GM04503 (cell line): ENCODE measurements around the gene WDFY3.

Experiments used
- DNase-seq: peaks from one replicate; pipeline ENCODE4 v3.0.0-alpha.2; 2012; ENCODE audit warnings: low read depth

The WDFY3 gene

DNA sequence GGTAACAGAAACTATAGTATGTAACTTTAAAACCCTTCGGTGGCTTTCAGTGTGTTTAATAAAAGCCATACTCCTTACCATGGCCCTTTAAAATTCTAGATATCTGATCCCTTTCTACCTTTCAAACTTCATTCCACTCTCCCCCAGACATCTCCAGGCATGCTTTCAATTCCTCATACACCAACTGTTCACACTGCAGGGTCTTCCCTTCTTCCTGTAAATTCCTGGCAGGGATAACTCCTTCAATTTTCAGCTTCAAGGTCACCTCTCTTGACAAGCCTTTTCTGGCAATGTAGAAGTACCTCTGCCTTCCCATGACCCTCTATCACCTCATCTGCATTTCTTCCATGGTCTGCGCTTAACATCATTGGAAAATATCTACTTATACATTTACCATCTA, 60.8 kb downstream of the WDFY3 start:
- no peak for DNase-seq

DNA sequence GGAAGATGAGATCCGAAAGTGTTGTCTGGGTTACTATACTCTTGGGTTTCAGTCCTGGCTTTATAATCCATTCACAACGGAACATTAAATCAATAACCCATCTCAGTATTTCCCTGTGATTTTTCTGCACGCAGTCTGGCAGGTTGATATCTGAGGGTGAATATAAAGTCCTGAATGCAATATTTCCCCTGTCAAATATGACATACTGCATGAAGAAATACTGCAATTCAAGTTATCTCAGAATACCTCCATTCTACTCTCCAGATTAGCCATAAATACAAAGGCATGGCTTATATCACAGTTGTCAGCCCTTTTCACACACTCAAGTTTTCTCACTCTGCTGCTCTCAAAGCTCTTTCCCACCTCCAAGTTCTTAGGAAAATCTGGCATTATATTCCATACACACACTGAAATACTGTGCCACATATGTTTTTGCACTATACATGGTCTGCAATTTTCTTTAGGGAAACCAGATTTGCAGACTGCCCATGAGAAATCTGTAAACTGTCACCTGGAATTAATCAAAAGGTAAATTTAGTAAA, 64.7 kb downstream of the WDFY3 start:
- DNase-seq: no peak

DNA sequence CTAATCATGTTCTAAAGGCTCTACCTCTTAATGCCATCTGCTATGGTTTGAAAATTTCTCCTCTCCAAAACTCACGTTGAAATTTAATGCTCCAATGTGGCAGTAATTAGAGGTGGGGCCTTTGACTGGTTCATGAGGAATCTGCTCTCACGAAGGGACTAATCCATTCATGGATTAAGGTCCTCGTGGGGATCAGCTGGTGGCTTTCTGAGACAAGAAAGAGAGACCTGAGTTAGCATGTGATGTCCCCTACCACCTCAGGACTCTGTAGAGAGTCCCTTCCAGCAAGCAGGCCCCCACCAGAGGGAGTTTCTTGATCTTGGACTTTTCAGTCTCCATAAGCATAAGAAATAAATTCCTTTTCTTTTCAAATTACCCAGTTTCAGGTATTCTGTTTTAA, 65.3 kb downstream of the WDFY3 start:
- no peak for DNase-seq

DNA sequence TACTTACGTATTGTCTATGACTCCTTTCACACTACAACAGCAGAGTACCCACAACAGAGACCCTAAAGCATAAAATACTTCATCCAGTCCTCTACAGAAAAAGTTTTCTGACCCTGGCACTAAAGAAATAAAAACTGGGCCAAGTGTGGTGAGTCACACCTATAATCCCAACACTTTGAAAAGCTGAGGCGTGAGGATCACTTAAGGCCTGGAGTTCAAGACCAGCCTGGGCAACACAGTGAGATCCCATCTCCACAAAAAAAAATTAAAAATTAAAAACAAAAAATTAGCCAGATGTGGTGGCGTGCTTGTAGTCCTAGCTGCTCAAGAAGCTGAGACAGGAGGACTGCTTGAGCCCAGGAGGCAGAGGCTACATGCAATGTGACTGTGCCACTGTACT, 66.9 kb downstream of the WDFY3 start:
- DNase-seq: no peak

DNA sequence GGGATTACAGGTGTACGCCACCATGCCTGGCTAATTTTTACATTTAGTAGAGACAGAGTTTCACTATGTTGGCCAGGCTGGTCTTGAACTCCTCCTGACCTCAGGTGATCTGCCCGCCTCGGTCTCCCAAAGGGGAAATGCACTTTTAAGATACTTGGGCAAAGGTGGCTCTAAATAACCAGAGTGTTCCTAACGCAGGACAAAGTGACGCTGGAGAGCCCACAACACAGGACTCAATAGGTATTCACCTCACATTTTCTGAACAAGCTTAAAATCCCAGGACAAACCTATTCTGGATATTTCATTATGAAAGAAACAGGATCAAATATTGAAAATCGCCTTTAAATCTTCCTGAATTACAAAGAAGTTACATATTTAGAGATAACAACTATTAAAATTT, 69.0 kb downstream of the WDFY3 start:
- no peak for DNase-seq

DNA sequence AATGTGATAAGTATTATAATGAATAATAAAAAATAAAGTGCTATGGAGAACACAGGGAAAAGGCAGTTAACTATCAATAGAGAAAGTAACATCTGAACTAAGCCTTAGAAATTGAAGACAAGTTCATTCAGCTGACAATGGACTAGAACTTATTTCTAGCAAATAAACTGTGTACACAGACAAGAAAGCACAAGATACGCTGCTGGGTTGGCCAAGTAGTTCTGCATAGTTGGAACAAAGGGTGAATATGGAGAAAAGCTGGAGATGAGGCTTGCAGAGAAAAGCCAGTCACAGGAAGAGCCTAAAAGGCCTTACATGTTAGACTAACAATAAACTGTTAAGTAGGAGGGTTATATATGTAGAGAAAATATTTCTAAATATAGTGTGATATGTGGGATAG, 71.2 kb downstream of the WDFY3 start:
- DNase-seq: no peak

DNA sequence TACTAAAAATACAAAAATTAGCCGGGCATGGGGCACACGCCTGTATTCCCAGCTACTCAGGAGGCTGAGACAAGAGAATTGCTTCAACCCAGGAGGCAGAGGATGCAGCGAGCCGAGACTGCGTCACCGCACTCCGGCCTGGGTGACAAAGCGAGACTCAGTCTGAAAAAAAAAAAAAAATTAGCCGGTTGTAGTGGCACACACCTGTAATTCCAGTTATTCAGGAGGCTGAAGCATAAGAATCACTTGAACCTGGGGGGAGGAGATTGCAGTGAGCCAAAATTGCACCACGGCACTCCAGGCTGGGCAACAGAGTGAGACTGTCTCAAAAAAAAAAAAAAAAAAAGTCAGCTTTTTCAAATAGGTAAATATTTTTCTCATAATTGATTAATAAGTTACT, 71.9 kb downstream of the WDFY3 start:
- DNase-seq: no peak

DNA sequence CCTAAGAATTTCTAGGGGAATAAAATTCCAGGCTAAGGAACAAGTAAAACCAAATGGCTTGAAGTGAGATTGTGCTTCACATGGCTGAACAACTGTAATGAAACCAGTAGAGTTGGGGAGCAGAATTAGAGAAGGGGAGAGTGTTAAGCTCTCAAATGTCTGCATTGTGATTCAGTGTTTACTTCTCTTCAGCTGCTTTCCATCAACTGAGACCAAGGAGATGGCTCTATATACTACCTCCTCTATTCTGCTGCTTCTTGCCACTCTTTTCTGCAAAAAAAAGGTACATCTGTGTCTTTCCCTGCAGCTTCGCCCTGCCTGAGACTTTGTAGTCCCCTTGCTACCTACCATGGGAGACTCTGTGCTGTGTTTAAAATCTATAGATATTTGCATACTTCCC, 73.5 kb downstream of the WDFY3 start:
- no peak for DNase-seq

DNA sequence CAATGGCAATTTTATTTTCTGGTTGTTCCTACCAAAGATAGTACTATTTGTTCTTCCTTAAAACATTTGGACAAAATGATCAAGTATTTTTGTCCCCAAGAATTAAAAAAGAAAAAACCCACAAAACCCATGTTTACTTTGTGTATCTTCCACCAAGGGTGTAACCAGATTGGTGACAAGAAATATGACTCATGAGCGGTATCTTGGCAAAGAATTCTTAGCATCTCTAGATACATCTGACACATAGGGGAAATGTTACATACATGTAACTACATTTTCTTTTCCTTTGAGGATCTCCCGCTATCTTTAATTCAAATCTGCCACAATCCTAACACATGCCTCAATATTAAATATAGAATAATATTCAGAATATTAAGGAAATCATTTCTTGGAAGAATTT, 78.7 kb downstream of the WDFY3 start:
- no peak for DNase-seq

DNA sequence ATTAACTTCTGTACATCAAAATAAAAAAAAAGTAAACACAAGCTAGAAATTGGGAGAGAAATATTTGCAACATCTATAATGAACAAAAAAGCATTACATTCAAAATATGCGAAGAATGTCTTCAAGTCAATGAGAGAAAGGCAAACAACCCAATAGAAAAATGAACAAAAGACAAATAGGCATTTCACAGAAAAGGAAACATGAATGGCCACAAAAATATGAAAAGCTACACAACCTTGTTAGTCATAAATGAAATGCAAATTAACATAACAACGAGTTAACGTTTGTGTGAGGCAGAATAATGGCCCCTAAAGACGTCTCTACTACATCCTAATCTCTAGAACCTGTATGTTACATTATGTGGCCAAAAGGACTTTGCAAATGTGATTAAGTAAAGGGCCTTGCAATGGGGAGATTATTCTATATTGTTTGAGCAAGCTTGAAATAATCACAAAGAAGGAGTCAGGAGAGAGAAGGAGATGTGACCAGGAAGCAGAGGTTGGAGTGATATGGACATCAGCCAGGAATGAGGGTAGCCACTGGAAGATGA, 86.8 kb downstream of the WDFY3 start:
- no peak for DNase-seq

DNA sequence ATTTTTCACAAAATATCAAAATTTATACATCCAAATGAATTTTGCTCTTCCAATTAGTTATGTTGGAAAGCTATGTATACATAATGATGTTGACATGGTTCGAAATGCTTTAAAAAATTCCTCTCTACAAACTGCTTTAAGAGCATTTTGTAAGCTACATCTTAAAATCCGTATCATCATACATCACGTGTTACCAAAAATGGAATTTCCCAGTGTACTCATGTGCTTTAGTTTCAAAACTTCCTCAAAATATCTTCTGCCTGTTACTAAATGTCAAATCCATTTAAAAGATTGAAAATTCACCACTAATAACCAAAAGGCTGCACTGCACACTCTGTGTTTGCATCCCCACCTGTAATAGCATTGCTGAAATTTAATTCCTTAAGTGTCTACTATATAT, 87.9 kb downstream of the WDFY3 start:
- no peak for DNase-seq

DNA sequence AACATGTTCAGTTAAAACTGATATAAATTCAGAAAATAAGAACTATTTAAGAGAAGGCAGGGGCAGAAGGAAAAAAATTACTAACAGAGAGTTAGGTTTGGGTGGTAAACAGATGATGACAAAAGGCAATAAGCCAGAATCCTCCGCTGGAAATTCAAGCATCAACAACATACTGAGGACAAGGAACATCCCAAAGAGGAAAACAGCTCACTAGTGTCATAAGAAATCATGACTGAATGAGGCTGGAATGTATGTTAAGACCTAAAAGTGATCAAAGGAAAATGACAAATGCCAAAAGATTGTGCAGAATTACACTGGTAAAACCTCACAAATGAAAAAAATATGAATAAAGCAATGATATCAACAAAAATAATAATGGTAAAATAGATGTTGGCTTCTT, 88.4 kb downstream of the WDFY3 start:
- DNase-seq: peak; percentile 80

DNA sequence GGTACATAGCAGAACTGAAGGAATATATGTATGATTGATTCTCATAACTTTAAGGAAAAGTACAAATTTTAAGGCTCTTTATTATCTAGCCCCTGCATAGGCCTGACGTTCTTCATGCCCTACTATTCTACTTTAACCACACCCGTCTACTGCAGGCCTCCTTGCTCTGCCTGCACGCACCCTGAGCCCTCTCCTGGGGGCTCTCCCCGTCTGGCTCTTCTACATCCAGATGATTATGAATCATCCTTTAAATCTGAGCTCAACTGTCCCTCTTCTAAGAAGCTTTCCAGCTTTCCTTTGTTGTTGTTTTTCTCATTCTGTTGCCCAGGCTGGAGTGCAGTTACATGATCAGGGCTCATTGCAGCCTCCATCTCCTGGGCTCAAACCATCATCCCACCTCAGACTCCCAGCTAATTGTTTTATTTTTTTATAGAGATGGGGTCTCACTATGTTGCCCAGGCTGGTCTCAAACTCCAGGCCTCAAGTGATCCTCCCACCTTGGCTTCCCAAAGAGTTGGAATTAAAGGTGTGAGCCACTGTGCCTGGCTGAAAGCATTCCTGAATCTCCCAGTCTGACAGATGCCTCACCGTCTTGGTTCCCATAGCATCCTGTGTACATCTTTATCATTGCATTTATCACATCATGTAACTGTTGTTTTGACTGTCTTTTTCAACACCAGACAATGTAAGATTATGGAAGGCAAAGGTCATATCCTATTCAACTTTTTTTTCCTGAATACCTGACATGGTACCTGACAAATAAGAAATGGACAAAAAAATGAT, 89.2 kb downstream of the WDFY3 start:
- DNase-seq: no peak

DNA sequence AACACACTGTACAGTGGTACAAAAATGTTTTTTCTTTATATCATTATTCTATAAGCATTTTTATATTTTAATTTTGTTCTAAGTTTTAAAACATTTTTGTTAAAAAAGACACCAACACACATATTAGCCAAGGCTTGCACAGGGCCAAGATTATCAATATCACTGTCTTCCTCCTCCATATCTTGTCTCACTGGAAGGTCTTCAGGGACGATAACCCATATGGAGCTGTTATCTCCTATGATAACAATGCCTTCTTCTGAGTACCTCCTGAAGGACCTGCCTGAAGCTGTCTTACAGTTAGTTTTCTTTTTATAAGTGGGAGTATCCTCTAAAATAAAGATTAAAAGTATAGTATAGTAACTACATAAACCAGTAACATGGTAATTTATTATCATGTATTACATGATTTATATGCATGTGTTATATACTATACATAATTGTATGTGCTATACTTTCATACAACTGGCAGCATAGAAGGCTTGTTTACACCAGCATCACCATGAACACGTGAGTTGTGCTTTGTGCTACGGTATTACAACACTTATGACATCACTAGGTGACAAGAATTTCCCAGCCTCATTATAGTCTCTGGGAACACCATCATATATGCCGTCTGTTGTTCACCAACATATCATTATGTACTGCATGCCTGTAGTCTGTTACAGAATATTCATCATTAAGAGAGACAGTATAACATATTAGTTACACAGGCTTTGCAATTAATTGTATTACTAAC, 90.7 kb downstream of the WDFY3 start:
- DNase-seq: no peak

DNA sequence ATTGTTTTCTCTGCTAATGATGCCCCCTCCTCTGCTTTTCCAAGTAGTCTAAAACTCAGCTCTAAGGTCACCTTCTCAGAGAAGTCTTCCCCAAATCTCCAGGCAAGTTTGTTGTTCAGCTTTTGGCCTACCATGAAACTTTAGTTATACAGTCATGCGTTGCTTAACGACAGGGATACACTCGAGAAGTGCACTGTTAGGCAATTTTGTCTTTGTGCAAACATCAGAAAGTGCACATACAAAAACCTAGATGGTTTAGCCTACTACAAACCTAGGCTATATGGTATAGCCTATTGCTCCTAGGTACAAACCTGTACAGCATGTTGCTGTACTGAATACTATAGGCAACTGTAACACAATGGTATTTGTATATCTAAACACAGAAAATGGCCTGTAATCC, 91.9 kb downstream of the WDFY3 start:
- DNase-seq: no peak

DNA sequence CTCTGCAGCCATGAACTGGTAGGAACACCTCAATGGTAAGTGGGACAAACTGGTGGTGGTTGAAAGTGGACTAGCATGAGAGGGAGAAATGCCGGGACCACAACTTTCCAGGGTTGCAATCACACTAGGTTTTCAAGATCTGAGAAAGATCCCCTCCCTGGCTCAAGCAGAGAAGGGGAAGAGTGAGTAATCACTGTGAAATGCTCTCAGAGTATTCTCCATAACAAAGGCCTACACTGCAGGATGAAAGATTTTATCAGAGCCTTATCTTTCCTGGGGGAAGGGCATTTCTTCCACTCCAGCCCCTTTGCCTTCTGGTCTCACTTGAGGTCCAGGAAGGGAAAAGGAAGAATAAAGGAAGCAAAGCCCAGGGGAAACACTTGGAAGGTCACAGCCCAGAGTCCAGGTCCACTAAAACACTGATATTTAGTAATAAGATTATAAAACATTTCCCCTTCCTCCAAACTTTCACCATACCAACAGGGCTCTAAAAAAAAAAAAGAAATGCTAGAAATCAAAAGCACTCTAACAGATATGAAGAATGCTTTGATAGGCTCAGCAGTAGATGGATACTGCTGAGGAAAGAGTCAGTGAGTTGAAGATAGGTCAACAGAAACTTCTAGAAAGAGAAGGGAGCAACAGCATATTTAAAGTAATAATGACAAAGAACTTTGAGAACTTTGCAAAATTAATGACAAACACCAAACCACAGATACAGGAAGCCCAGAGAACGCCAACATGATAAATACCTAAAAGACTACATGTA, 95.9 kb downstream of the WDFY3 start:
- DNase-seq: no peak

DNA sequence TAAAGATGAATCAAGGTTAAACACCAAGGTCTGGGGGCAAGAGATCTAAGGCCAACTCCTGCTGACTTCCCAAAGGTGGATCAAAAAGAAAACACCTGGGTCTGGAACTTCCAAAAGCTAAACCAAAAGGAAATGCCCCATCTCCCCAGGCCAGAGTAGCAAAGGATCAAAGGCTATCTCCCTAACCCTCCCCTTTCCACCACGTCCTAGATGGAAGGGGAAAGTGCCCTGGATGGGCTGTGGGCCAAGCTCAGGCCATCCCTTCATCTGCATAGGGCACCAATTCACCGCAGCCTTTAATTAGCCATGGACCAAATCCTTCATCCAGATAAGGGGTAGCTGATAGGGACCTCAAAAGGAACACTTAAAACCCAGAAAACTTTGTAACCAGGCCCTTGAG, 100.2 kb downstream of the WDFY3 start:
- no peak for DNase-seq

DNA sequence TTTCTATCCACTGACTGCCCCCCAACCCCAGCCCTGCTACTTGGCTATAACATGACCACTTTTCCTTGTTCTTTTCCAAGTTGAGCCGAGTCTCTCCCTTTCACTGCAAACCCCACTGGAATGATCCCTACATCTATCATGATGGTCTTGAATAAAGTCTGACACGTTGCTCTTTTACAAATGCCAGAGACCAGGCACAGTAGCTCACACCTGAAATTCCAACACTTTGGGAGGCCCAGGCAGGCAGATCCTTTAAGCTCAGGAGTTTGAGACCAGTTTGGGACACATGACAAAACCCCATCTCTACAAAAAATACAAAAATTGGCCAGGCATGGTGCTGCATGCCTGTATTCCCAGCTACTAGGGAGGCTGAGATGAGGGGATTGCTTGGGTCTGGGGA, 100.9 kb downstream of the WDFY3 start:
- DNase-seq: no peak

DNA sequence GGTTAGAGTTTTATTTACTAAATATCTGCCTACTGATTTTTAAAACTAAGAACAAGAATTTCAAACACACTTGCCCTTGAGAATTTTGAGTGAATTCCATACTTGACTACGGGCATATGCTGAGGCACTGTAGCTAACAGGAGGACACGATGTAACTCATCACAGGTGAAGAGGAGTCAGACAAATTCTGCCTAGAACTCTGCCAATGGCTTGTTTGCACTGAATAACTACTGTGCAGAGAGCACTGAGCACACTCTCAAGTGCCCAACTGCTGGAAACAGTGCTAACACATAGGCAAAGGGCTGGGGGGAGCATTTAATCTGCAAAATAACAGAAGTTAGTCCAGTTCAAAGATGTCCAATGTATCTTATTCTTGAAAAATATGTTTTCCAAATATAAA, 104.4 kb downstream of the WDFY3 start:
- DNase-seq: no peak

DNA sequence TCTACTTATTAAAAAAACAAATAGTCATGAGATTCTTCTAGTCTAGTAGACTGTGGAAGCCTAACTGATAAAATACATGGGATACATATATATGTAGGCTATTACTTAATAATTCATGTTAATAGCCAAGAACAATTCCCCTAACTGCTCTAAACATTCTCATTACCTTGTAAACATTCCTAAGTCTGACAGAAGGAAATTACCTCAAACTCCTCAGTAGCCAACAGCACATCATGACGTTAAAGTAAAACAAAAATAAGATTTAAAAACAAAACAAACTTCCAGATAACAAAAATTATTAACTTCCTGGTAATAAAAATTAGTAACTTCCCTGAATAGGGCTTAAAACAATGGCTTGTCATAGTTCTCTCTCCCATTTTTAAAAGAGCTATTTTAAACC, 109.2 kb downstream of the WDFY3 start:
- DNase-seq: no peak

DNA sequence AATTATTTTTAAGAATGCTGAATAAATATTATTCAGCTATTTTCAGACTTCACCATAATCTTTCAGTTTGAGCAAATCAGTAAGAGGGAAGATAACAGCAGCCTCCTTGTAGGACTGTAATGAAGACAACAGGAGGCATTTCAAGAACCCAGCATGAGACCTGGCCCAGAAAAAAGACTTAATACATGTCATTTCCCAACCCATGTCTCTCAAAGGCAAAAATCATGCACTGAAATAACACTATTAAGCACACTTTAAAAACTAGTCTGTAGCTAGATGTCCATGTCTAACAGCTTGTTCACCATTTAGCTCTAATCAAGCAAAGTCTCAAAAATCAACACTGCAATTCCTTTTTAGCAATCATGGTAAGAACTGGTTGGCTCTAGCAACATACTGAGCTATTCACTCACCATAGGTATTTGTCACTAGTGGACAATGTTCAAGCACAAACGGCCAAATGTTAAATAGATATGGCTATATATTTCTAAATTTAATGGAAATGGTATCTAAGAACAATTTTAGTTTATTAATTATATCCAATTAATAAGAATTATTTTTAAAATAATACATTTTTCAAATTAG, 109.9 kb downstream of the WDFY3 start:
- no peak for DNase-seq

DNA sequence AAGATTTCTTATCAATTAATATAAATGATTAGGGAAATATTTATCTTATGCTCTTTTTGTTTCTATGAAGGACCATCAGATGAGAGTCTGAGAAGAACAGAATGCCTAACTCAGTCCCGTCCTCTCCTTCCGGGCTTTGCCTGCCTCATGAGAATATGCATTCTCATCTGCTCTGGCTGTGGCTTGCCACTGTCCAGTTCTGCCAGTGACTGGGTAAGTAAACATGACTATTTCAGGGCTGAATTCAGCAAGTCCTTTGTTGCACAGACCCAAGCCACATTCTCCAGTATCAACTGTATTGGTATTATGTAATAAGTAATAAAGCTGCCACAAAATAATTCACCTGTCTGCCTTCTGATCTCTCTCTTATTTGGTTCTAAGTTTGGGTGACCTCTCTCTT, 110.7 kb downstream of the WDFY3 start:
- DNase-seq: no peak
